ENCODE measurements around the gene MAP2. TPM values are rescaled to one million over a fixed set of nuclear protein-coding genes. Genes with fewer than 3 reads are reported as not detected.

Gene MAP2
- total and polyA plus RNA-seq, 2 donors (not counting 1 experiment from before 2014, with no cell fraction given) = 51.0 to 60.1 TPM

- H3K27me3 ChIP-seq (ENCODE audit: control insufficient read depth, insufficient read depth, low read length) = no peaks in the 10 kb centered on the region
- H4K20me1 ChIP-seq (ENCODE audit: control insufficient read depth, extremely low read depth, insufficient read depth, low read length) = no peaks in the 10 kb centered on the region
- no peak overlapping the region for H3K4me2 ChIP-seq (ENCODE audit: extremely low read depth, insufficient read depth, low read length)
- no peaks in the 10 kb centered on the region for H3K36me3 ChIP-seq (ENCODE audit: control insufficient read depth, insufficient read depth, low read length)
- no peak for DNase-seq (ENCODE audit: low read depth in 2 of 2)
- TF ChIP-seq CTCF (conservative IDR thresholded peaks at IDR 0.05 in 1 of 2, IDR thresholded peaks at IDR 0.05 in 1 of 2; ENCODE audit: low read depth in 1 of 2, low read length in 2 of 2) (no peak), EZH2 (IDR thresholded peaks at IDR 0.05; ENCODE audit: low read length, missing control alignments) (no peak)
- H3K79me2 ChIP-seq (ENCODE audit: control insufficient read depth, insufficient read depth, low read length) = no peaks in the 10 kb centered on the region
- H2AFZ ChIP-seq (ENCODE audit: low read length) = no peak overlapping the region
- no peaks in the 10 kb centered on the region for H3K4me1 ChIP-seq (ENCODE audit: control insufficient read depth, extremely low read depth, insufficient read depth, low read length)
- no peak overlapping the region for H3K9ac ChIP-seq (ENCODE audit: insufficient read depth, low read length)
- H3K4me3 ChIP-seq (replicated peaks in 1 of 4; ENCODE audit: control extremely low read depth in 1 of 4, insufficient read depth in 1 of 4, low read depth in 3 of 4, low read length in 4 of 4) = no peak overlapping the region
- no peaks in the 10 kb centered on the region for H3K9me3 ChIP-seq (ENCODE audit: control insufficient read depth, insufficient read depth, low read depth, low read length)
- H3K27ac ChIP-seq (ENCODE audit: insufficient read depth, low read length) = no peak overlapping the region
Observed at GRCh38 chr2:209508255-209508654, 84.4 kb downstream of the MAP2 start.

GRCh38 chr2:209511637-209512036, 87.8 kb downstream of the MAP2 start:
- H3K36me3 ChIP-seq (ENCODE audit: control insufficient read depth, insufficient read depth, low read length) = no peaks in the 10 kb centered on the region
- DNase-seq (ENCODE audit: low read depth in 2 of 2) = no peak
- H3K4me2 ChIP-seq (ENCODE audit: extremely low read depth, insufficient read depth, low read length) = no peak overlapping the region
- H3K27me3 ChIP-seq (ENCODE audit: control insufficient read depth, insufficient read depth, low read length) = no peaks in the 10 kb centered on the region
- no peaks in the 10 kb centered on the region for H3K4me1 ChIP-seq (ENCODE audit: control insufficient read depth, extremely low read depth, insufficient read depth, low read length)
- H3K4me3 ChIP-seq (replicated peaks in 1 of 4; ENCODE audit: control extremely low read depth in 1 of 4, insufficient read depth in 1 of 4, low read depth in 3 of 4, low read length in 4 of 4) = no peak overlapping the region
- H3K9me3 ChIP-seq (ENCODE audit: control insufficient read depth, insufficient read depth, low read depth, low read length) = no peaks in the 10 kb centered on the region
- no peak overlapping the region for H3K27ac ChIP-seq (ENCODE audit: insufficient read depth, low read length)
- TF ChIP-seq CTCF (conservative IDR thresholded peaks at IDR 0.05 in 1 of 2, IDR thresholded peaks at IDR 0.05 in 1 of 2; ENCODE audit: low read depth in 1 of 2, low read length in 2 of 2) = no peak
- no peak for TF ChIP-seq EZH2 (IDR thresholded peaks at IDR 0.05; ENCODE audit: low read length, missing control alignments)
- no peaks in the 10 kb centered on the region for H3K79me2 ChIP-seq (ENCODE audit: control insufficient read depth, insufficient read depth, low read length)
- H3K9ac ChIP-seq (ENCODE audit: insufficient read depth, low read length) = no peak overlapping the region
- no peaks in the 10 kb centered on the region for H4K20me1 ChIP-seq (ENCODE audit: control insufficient read depth, extremely low read depth, insufficient read depth, low read length)
- no peak overlapping the region for H2AFZ ChIP-seq (ENCODE audit: low read length)

- H3K27me3 ChIP-seq (ENCODE audit: control insufficient read depth, insufficient read depth, low read length) = no peaks in the 10 kb centered on the region
- no peaks in the 10 kb centered on the region for H3K9me3 ChIP-seq (ENCODE audit: control insufficient read depth, insufficient read depth, low read depth, low read length)
- no peak overlapping the region for H3K4me2 ChIP-seq (ENCODE audit: extremely low read depth, insufficient read depth, low read length)
- H3K79me2 ChIP-seq (ENCODE audit: control insufficient read depth, insufficient read depth, low read length) = no peaks in the 10 kb centered on the region
- H3K4me1 ChIP-seq (ENCODE audit: control insufficient read depth, extremely low read depth, insufficient read depth, low read length) = no peaks in the 10 kb centered on the region
- DNase-seq (ENCODE audit: low read depth in 2 of 2) = no peak
- no peak overlapping the region for H3K9ac ChIP-seq (ENCODE audit: insufficient read depth, low read length)
- no peaks in the 10 kb centered on the region for H4K20me1 ChIP-seq (ENCODE audit: control insufficient read depth, extremely low read depth, insufficient read depth, low read length)
- no peak for TF ChIP-seq EZH2 (IDR thresholded peaks at IDR 0.05; ENCODE audit: low read length, missing control alignments)
- no peak for TF ChIP-seq CTCF (conservative IDR thresholded peaks at IDR 0.05 in 1 of 2, IDR thresholded peaks at IDR 0.05 in 1 of 2; ENCODE audit: low read depth in 1 of 2, low read length in 2 of 2)
- no peaks in the 10 kb centered on the region for H3K36me3 ChIP-seq (ENCODE audit: control insufficient read depth, insufficient read depth, low read length)
- no peak overlapping the region for H3K27ac ChIP-seq (ENCODE audit: insufficient read depth, low read length)
- no peak overlapping the region for H3K4me3 ChIP-seq (replicated peaks in 1 of 4; ENCODE audit: control extremely low read depth in 1 of 4, insufficient read depth in 1 of 4, low read depth in 3 of 4, low read length in 4 of 4)
- H2AFZ ChIP-seq (ENCODE audit: low read length) = no peak overlapping the region
Observed at GRCh38 chr2:209512971-209513370, 89.1 kb downstream of the MAP2 start.
